PFSK-1 (cell line): ENCODE results near the gene RPS6KA2.

Experiments used
- FOXP2 ChIP-seq: optimal IDR thresholded peaks from 2 replicates; pipeline ENCODE3; 2011; ENCODE audit warnings: borderline replicate concordance, control low read depth, inconsistent platforms; ENCODE audit not compliant: insufficient read depth; ENCODE audit errors: extremely low read length, extremely low read depth
- POLR2AphosphoS5 ChIP-seq: IDR thresholded peaks from 2 replicates; pipeline ENCODE4 v1.6.1; 2012; ENCODE audit warnings: low read depth, mild to moderate bottlenecking, control low read depth, low read length, moderate library complexity
- SIN3A ChIP-seq: IDR thresholded peaks from 2 replicates; pipeline ENCODE4 v1.6.1; 2012; ENCODE audit warnings: mild to moderate bottlenecking, low read length, moderate library complexity, borderline replicate concordance; ENCODE audit not compliant: insufficient read depth
- TAF1 ChIP-seq: IDR thresholded peaks from 2 replicates; pipeline ENCODE4 v1.6.1; 2012; ENCODE audit warnings: low read length, control low read depth, borderline replicate concordance; ENCODE audit not compliant: insufficient read depth
- TF ChIP-seq, protein P1 (sequence below), 2 experiments: IDR thresholded peaks; 2 replicates each; pipeline versions ENCODE4 v1.6.1 to v1.8.0; 2011 to 2012; ENCODE audit warnings: low read depth in 2 of 2, low read length in 2 of 2, control low read depth in 1 of 2, inconsistent platforms in 1 of 2, mild to moderate bottlenecking in 1 of 2, moderate library complexity in 1 of 2; ENCODE audit not compliant: insufficient read depth in 1 of 2

Gene RPS6KA2

GRCh38 chr6:166514196-166514595, 112.9 kb downstream of the RPS6KA2 start:
- TF ChIP-seq POLR2AphosphoS5 (no peak), SIN3A (no peak), TAF1 (no peak), FOXP2 (no peak)
- TF ChIP-seq, protein P1, sequence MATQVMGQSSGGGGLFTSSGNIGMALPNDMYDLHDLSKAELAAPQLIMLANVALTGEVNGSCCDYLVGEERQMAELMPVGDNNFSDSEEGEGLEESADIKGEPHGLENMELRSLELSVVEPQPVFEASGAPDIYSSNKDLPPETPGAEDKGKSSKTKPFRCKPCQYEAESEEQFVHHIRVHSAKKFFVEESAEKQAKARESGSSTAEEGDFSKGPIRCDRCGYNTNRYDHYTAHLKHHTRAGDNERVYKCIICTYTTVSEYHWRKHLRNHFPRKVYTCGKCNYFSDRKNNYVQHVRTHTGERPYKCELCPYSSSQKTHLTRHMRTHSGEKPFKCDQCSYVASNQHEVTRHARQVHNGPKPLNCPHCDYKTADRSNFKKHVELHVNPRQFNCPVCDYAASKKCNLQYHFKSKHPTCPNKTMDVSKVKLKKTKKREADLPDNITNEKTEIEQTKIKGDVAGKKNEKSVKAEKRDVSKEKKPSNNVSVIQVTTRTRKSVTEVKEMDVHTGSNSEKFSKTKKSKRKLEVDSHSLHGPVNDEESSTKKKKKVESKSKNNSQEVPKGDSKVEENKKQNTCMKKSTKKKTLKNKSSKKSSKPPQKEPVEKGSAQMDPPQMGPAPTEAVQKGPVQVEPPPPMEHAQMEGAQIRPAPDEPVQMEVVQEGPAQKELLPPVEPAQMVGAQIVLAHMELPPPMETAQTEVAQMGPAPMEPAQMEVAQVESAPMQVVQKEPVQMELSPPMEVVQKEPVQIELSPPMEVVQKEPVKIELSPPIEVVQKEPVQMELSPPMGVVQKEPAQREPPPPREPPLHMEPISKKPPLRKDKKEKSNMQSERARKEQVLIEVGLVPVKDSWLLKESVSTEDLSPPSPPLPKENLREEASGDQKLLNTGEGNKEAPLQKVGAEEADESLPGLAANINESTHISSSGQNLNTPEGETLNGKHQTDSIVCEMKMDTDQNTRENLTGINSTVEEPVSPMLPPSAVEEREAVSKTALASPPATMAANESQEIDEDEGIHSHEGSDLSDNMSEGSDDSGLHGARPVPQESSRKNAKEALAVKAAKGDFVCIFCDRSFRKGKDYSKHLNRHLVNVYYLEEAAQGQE (IDR thresholded peaks at IDR 0.05; ENCODE audit: insufficient read depth in 1 of 2, low read depth in 2 of 2, low read length in 2 of 2), result no peak

GRCh38 chr6:166512567-166512966, 114.5 kb downstream of the RPS6KA2 start:
- TF ChIP-seq POLR2AphosphoS5, result no peak
- TF ChIP-seq, protein P1 (IDR thresholded peaks at IDR 0.05; ENCODE audit: insufficient read depth in 1 of 2, low read depth in 2 of 2, low read length in 2 of 2), result no peak
- TF ChIP-seq SIN3A, result no peak
- no peak for TF ChIP-seq FOXP2
- no peak for TF ChIP-seq TAF1

- TF ChIP-seq, protein P1 (IDR thresholded peaks at IDR 0.05; ENCODE audit: insufficient read depth in 1 of 2, low read depth in 2 of 2, low read length in 2 of 2), result no peak
- TF ChIP-seq TAF1, result no peak
- no peak for TF ChIP-seq POLR2AphosphoS5
- no peak for TF ChIP-seq FOXP2
- TF ChIP-seq SIN3A, result no peak
Measured at GRCh38 chr6:166511316-166511715, 115.7 kb downstream of the RPS6KA2 start.

- TF ChIP-seq FOXP2 (no peak), TAF1 (no peak), SIN3A (no peak), POLR2AphosphoS5 (no peak)
- TF ChIP-seq, protein P1 (IDR thresholded peaks at IDR 0.05; ENCODE audit: insufficient read depth in 1 of 2, low read depth in 2 of 2, low read length in 2 of 2), result no peak
Measured at GRCh38 chr6:166509193-166509592, 117.9 kb downstream of the RPS6KA2 start.

DNA sequence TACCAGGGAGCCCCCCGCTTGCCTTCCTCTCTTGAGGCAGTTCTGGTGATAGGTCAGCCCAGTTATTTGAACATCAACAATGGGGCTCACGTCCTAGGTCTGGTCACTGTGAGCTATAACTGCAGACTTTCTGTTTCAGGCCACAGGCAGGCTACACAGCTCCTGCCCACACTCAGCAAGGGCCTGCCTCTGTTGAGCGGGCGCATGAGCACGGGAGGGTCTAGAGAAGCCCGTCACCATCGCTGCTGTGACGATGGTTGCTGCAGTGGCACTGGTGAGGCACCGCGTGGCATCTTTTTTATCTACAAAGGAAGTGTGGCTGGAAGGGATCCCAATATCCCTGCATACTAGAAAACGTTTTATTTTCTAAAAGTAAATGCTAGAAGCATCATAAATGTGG, 118.3 kb downstream of the RPS6KA2 start:
- TF ChIP-seq, protein P1 (IDR thresholded peaks at IDR 0.05; ENCODE audit: insufficient read depth in 1 of 2, low read depth in 2 of 2, low read length in 2 of 2), result no peak
- TF ChIP-seq POLR2AphosphoS5 (no peak), SIN3A (no peak), FOXP2 (no peak), TAF1 (no peak)
